Pulmonary artery endothelial cell (primary cell): ENCODE measurements around the gene KCNK10. TPM values are rescaled to one million over a fixed set of nuclear protein-coding genes. Genes with fewer than 3 reads are reported as not detected.
A peak's percentile ranks its signal among the peaks of the same experiment; 100 is the strongest.

Experiments
- DNase-seq: peaks from one replicate; pipeline ENCODE4 v3.0.0-alpha.2; 2011; ENCODE audit warnings: low read depth, low spot score
- total RNA-seq: library from RNA; depleted of rRNA; stranded (reverse); fragments of >200 nt; gene quantifications from 2 replicates; pipeline ENCODE4 v1.2.3, GENCODE V29; 2014

Gene KCNK10
- total RNA-seq, 1 donor from 2014 or later: 0.13 TPM

DNA sequence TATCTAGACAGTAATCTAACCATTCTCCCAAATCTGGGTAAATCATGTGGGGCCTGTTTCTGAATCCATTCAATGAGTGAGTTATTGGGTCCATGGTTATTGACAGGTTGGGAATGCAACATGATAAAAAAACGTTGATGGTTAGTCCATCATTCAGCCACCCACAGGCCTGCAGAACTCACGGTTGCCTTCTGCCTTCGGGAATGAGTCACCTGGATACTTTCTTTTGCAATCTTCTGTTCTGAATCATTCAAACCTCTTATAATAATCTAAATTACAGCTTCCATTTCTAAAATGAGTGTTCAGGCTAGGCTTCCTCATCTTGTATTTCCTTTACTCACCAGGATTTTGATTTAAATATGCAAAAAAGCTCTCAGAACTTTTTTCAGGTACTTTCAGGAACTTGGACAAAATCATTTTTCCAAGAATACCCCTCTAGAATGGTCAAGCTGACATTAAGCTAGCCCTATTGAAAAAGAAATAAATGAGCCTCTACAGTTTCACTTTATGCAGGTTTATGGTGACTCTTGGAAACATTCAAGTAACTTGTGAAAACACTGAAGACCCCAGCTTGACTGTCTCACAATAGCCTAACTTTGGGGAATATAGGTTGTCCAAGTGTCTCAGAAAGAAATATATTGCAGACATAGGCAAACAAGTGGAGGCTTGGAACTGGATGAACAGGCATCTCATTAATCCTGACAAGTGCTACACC is 94.4 kb downstream of the KCNK10 start:
- DNase-seq: no peak

DNA sequence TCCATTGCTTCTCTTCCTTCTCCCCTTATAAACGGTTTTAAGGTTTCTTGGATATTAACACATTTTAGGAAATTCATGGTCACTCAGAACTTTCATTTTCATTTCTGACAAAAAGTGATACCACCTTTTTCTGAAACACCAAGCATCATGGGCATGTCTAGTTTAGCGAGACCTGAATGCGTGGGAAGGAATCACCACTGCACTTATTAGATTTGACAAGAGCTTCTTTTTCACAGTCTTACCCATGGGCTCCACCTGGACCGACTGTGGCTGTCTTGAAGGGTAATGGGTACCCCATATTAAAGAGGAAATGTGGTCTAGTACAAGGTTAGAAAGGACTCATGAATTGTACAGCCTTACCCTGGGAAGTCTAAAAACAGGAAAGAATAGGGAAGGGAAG is 95.4 kb downstream of the KCNK10 start:
- DNase-seq: no peak

DNA sequence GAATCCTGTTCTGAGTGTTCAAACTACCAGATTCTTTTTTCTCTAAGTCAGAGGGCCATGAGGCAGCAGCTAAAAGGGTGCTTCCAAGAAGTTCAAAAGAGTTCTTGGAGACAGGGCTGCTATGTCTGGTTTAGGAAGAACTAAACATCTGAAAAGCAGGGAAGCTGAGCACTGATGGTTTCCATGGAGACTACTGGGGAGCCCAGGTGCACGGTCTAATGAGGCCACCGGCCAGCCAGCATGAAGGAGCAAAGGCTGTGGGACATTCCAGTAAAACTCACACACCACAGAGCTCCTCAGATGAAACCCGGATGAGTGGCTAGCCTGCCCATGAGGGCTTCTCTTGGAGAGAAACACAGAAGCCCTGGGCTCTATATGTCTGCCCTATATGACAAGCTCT is 97.3 kb downstream of the KCNK10 start:
- no peak for DNase-seq

DNA sequence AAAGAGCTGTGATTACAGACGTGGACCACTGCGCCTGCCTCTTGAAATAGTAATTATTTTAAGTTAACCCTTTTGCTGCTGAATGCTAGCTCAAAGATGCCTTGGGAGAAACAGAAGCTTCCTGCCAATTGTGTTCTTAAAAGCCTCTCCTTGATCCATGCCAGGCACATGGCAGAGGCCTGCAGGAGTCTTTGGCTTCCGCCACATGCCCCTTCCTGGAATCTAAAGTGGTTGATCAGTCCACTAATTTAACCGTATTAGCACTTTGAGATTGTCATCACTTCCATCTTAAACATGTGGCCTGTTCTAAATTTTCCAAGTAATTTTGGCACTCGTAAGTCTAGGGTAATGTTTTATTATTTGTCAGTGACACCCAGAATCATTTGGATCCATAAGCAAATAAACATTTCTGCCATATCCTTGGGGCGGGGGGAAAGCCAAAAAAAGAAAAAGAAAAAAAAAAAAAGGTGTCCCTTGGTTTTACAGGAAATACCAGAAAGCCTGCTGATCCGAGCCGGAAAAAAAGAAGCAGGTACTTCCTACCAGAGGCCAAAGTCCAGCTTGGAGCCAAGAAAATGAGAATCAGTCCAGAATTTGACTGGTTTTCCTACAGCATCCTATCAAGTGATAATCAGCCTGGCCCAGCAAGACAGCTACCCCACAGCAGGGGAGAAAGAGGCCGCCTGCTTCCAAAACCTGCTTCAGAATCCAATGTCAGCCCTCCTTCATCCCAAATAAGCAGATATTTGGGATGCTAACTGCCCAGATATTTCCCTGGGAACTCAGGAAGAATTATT is 104.8 kb downstream of the KCNK10 start:
- DNase-seq: no peak

- no peak for DNase-seq
These were observed 110.4 kb downstream of the KCNK10 start for GRCh38 chr14:88212691-88213090.

- DNase-seq: no peak
These were observed 112.6 kb downstream of the KCNK10 start for GRCh38 chr14:88210426-88210825.

GRCh38 chr14:88209273-88209672 is 113.8 kb downstream of the KCNK10 start:
- no peak for DNase-seq

- no peak for DNase-seq
These were observed 114.2 kb downstream of the KCNK10 start for GRCh38 chr14:88208858-88209257.

DNA sequence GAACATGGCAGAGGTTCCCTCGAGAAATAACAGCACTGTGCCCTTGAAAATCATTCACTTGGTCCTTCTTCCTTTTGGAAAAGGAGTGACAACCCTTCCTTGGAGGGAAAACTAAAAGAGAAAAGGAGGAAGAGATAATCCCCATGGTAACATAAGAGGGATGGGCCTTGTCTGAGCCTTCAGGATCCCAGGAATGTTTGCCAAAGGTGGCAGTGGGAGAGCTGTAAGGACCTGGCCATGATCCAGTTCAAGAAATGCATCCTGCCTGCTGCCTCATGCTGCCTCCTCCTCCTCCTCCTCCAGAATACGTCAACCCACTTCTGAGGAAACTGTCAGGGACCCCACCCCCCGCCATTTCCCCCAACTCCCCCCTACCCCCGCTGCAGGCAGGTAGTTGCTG is 118.8 kb downstream of the KCNK10 start:
- no peak for DNase-seq

GRCh38 chr14:88203291-88203690 is 119.8 kb downstream of the KCNK10 start:
- no peak for DNase-seq

DNA sequence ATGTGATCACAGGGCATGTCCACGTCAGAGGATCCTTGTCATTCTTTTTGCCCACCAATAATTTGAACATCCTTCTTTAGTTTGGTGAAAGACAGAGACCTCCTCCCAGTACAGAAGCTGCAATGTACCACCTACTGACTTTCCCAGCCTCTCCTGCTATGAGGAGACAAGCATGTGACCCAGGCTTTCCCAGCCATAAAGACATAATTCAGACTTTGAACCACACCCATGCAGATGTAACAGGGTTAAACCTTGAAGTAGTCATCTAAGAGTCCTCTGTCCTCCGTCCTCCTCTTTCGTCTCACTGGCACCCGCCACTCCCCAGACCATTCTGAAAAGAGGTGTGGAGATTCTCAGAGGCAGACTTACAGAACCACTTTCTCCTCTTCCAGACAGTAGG is 120.8 kb downstream of the KCNK10 start:
- no peak for DNase-seq

GRCh38 chr14:88201851-88202250 is 121.2 kb downstream of the KCNK10 start:
- DNase-seq: no peak

GRCh38 chr14:88199882-88200281 is 123.2 kb downstream of the KCNK10 start:
- DNase-seq: no peak

DNA sequence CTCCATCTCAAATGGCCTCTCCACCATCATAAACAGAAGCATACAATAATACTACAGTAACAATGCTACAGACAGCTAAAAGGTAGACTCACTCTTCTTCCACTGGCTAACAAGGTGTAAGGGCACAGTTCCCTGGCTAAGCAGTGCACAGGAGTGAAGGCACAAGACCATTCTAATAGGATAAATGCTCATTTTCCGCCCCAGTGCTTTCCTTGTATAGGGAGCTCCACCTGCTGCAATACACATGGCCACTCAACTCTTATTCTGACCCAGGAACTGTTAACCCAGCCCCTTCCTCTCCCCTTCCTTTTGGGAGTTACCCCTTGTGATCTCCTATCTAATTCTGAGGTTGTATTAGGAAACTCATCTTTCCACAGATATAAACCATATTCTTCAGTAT is 124.6 kb downstream of the KCNK10 start:
- no peak for DNase-seq

DNA sequence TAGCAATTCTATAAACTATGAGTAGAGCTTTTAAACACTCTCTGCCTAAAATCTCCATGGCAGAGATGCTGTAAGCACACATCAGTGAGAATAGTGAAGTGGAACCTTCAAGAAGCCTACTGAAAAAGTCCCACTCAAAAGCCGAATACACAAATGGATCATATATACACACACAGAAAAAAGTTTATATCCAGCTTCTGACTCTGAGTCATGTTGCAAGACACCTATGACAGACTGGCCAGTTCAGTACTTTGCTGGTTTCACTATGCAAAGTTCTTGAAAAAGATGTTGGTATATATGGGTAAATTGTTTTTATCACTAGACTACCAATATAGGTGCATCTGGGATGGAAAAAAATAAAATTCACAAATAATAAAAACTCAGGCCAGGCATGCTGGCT is 126.1 kb downstream of the KCNK10 start:
- DNase-seq: no peak

DNA sequence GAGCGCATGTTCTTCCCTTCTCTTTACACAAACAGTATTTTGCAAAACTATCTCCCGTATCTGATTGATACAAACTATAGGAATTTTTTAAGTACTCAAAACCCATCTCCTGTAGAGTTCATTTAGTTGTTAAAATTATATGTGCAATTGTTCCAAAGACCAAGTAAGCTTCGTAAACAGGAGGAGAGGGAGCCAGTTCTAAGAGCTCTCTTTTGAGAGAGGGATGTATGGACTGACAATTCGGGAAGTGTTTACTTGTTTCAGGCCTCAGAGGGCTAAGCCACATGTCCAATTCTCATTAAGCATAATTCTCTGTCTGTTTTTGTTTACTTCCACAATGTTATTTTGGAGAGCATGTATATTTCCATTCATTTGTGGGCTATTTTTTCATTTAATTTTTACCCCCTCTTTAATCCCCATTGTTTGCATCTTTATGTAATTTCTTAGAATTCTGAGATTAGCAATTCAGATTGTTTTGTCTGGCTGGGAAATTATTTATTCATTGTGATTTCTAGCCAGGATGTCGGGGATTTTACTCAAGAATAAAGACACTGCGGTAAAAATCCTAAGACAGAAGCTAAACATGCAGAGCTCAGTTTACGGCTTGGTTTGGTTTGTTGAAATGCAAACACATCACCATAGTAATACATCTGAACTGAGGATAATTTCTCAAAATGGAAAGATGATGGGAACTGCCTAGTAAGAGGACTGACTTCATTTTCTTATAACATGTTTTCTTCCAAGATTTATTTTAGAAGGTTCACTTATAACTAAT is 126.8 kb downstream of the KCNK10 start:
- no peak for DNase-seq

DNA sequence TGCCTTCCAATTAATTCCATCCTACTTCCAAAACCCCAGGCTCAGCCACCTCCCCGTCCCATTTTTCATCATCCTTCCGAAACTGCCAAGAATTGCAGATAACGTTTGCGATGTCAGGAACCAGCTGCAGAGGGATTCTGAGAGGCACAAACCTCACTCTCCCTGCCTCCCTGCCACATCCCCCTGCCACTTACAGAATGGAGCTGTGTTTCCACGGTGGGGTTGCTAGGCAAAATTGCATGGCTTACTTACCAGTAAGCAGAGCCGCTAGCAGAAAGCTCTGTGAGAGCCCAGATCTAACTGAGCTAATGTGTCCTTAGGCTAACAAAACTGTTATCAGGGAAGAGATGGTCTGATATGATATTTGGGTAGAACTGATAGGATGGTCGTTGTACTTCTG is 127.4 kb downstream of the KCNK10 start:
- no peak for DNase-seq

DNA sequence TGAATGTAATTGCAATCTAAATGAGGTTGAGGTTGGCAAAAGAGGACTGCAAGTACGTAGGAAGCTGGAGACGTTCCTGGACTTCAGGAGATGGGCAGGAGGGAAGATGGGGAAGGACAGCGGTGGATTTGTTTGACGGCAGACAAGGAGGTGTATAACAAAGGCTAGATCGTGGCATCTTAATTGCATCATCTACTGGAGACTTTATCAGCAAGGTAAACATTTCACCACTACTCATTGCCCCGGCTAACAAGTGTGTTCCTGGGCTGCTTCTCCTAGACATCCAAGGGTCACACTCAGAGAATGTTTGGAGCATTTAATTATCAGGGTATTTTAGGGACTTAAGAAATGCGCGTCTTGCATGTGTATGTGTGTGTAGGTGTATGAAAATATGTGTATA is 128.5 kb downstream of the KCNK10 start:
- no peak for DNase-seq

DNA sequence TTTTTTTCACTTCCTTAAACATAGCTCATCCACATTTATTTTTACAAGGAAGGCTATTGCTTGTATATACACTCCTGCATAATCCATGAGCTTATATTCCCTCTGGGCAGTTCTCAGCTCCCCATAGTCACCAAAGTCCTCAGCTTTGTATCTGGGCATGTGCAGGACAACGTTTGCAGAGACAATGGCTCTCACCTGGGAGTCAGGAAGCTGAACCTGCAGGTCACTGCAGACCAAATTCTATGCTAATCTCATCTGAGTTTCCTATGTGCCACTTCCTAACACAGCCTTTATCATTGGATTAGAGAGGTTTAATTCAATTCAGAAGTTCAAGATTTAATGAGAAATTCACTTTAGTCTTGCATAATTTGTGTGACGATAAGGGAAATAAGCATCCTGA is 131.5 kb downstream of the KCNK10 start:
- no peak for DNase-seq

DNA sequence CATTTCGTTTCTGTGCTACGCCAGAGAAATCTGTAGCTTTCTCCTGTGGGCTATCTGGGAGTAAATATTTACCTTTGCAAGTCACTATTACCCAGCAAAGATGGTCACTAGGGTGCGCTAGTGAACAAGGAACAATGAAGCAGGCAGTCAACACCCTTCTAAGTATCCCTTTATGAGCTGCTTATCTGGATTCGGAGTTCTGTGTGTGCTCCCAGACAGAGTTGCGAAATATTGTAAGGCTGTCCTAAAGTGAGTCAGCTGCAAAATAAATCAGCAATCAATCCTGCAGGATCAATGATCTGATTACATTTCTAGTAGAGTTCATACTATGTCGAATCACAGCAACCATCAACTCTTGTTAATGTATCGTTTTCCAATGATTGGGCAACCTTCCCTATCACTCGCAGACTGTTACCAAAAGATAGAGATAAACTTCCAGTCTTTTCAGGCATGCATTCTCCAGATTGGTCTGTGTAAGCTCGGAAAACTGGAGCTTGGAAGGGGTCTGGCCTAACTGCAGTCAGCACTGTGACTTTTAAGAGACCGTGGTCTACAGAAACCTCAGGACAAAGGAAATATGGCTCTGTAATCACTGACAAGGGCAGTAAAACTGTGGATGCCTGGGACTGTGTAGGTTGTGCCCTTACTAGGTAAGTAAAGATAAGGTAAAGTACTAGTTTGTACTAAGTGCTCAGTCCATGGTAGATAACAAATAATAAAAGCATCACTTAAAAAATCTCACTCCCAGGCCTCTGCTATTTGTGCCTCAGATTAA is 133.5 kb downstream of the KCNK10 start:
- peak; percentile 43 for DNase-seq

DNA sequence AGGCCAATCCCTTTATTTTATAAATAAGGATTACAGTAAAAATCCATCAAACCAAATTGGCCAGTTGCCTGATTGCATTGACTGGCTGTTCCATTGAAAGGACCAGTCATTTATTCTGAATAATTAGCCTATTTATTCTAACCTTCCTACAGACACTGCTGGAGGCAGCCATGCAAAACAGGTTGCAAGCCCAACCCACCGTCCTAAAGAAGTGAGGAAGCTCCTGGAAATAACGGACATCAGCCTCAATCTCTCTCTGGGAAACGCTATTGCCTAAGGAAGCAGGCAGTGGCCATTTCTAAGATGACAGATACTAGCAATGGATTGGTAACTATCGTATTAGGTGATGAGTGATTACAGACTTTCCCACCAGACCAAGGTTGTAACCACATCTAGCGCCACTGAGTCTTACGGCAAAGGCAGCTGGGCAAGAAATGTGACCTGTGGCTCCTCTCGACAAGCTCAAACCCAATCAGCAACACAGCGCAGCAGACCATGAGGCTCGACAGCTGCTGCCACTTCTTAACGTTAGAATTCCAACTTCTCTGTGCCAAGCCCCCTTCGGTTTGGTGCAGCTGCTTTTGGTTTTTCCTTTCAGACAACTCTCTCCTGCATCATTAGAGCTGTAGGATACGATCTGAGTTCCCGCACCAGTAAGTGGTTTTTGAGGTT is 134.2 kb downstream of the KCNK10 start:
- no peak for DNase-seq
